DND-41 (cell line): ENCODE data around the gene CLEC14A.

ENCODE experiments used
- ATAC-seq: fragments of 200-7000 bp; cut with Tn5 transposase; 3 replicates; pipeline ENCODE4 v1.9.1; 2021; ENCODE audit warnings: low read depth; ENCODE audit not compliant: insufficient read depth
- DNase-seq: peaks from one replicate; pipeline ENCODE4 v3.0.0-alpha.2; 2020
- H2AFZ ChIP-seq: 2 replicates; pipeline ENCODE4 v1.6.0; 2012; ENCODE audit warnings: low read depth, low read length
- H3K27ac ChIP-seq: 2 replicates; pipeline ENCODE4 v1.5.1; 2012; ENCODE audit warnings: low read length, inconsistent platforms
- H3K27me3 ChIP-seq: fragments of 200-600 bp; sonication (generic); 2 replicates; pipeline ENCODE4 v1.6.0; 2012; ENCODE audit warnings: low read length, mild to moderate bottlenecking, inconsistent platforms; ENCODE audit not compliant: insufficient read depth, poor library complexity
- H3K36me3 ChIP-seq: 2 replicates; pipeline ENCODE4 v1.5.1; 2012; ENCODE audit warnings: low read length, inconsistent platforms; ENCODE audit not compliant: insufficient read depth
- H3K4me1 ChIP-seq: 2 replicates; pipeline ENCODE4 v1.5.1; 2012; ENCODE audit warnings: mild to moderate bottlenecking, low read length; ENCODE audit not compliant: insufficient read depth
- H3K4me2 ChIP-seq: 2 replicates; pipeline ENCODE4 v1.6.0; 2012; ENCODE audit warnings: mild to moderate bottlenecking, moderate library complexity, low read length, inconsistent platforms; ENCODE audit not compliant: insufficient read depth
- H3K4me3 ChIP-seq, 2 experiments: fragments of 200-600 bp in 1 of 2; shearing (Covaris generic) in 1 of 2; 2 replicates each; pipeline ENCODE4 v1.5.1; 2012 to 2016; ENCODE audit warnings: inconsistent platforms in 2 of 2, low read length in 2 of 2, mild to moderate bottlenecking in 2 of 2, low read depth in 1 of 2, moderate library complexity in 1 of 2
- H3K79me2 ChIP-seq: 2 replicates; pipeline ENCODE4 v1.6.0; 2012; ENCODE audit warnings: low read length, inconsistent platforms; ENCODE audit not compliant: insufficient read depth
- H3K9ac ChIP-seq: 2 replicates; pipeline ENCODE4 v1.6.0; 2012; ENCODE audit warnings: low read depth, mild to moderate bottlenecking, inconsistent platforms, low read length, moderate library complexity
- H3K9me3 ChIP-seq: 2 replicates; pipeline ENCODE4 v1.5.1; 2012; ENCODE audit warnings: low read length, moderate library complexity, mild to moderate bottlenecking, inconsistent platforms; ENCODE audit not compliant: insufficient read depth, severe bottlenecking
- H4K20me1 ChIP-seq: 2 replicates; pipeline ENCODE4 v1.6.0; 2012; ENCODE audit warnings: low read length; ENCODE audit not compliant: insufficient read depth
- CTCF ChIP-seq: IDR thresholded peaks from 2 replicates; pipeline ENCODE4 v1.5.1; 2012; ENCODE audit warnings: borderline replicate concordance, low read length, moderate library complexity, mild to moderate bottlenecking; ENCODE audit not compliant: poor library complexity, severe bottlenecking; ENCODE audit errors: extremely low read depth
- EZH2 ChIP-seq: IDR thresholded peaks from 3 replicates; pipeline ENCODE4 v1.6.1; 2012; ENCODE audit warnings: borderline replicate concordance, low read depth, mild to moderate bottlenecking, moderate library complexity, low read length, inconsistent platforms; ENCODE audit not compliant: severe bottlenecking

The CLEC14A gene

GRCh38 chr14:38207736-38208617 lies 47.9 kb downstream of the CLEC14A start, which contains the start of gene SSTR1:
TSS of gene SSTR1 (plus strand) at chr14:38207904. CDS start at chr14:38209390, 1,486 bp downstream.
- H3K4me1 ChIP-seq, result no peaks in the 10 kb centered on the region
- no peak within 1 kb of the TSS for H3K4me2 ChIP-seq
- H3K4me3 ChIP-seq, result no peak within 1 kb of the TSS
- DNase-seq, result no peak
- no peak within 1 kb of the TSS for H2AFZ ChIP-seq
- H3K27me3 ChIP-seq, result no peaks in the 10 kb centered on the region
- no peaks in the 10 kb centered on the region for H3K79me2 ChIP-seq
- no peak for TF ChIP-seq CTCF
- no peak for TF ChIP-seq EZH2
- no peak within 1 kb of the TSS for H3K9ac ChIP-seq
- no peaks in the 10 kb centered on the region for H3K36me3 ChIP-seq
- no peak for ATAC-seq
- peaks cover 16% of the 10 kb centered on the region for H3K9me3 ChIP-seq
- no peaks in the 10 kb centered on the region for H4K20me1 ChIP-seq
- no peak within 1 kb of the TSS for H3K27ac ChIP-seq

GRCh38 chr14:38207377-38207735 lies 48.5 kb downstream of the CLEC14A start:
- Histone ChIP-seq H3K4me3 (no peak overlapping the region), H3K4me2 (no peak overlapping the region), H2AFZ (no peak overlapping the region), H3K9me3 (peaks cover 16% of the 10 kb centered on the region), H4K20me1 (no peaks in the 10 kb centered on the region), H3K27me3 (no peaks in the 10 kb centered on the region), H3K79me2 (no peaks in the 10 kb centered on the region), H3K36me3 (no peaks in the 10 kb centered on the region), H3K4me1 (no peaks in the 10 kb centered on the region), H3K9ac (no peak overlapping the region), H3K27ac (no peak overlapping the region)
- TF ChIP-seq EZH2 (no peak), CTCF (no peak)
- DNase-seq (no peak), ATAC-seq (no peak)

- no peak overlapping the region for H3K4me3 ChIP-seq
- no peak overlapping the region for H2AFZ ChIP-seq
- no peaks in the 10 kb centered on the region for H3K27me3 ChIP-seq
Measured at GRCh38 chr14:38206689-38207376, 49.1 kb downstream of the CLEC14A start.

More at GRCh38 chr14:38206689-38207376, 49.1 kb downstream of the CLEC14A start:
- H3K79me2 ChIP-seq, result no peaks in the 10 kb centered on the region
- H3K9me3 ChIP-seq, result peaks cover 16% of the 10 kb centered on the region
- ATAC-seq, result no peak
- H3K4me1 ChIP-seq, result no peaks in the 10 kb centered on the region
- no peak for DNase-seq
- no peak overlapping the region for H3K27ac ChIP-seq
- H4K20me1 ChIP-seq, result no peaks in the 10 kb centered on the region
- TF ChIP-seq CTCF, result no peak
- no peak for TF ChIP-seq EZH2
- H3K36me3 ChIP-seq, result no peaks in the 10 kb centered on the region
- H3K4me2 ChIP-seq, result no peak overlapping the region
- H3K9ac ChIP-seq, result no peak overlapping the region
